HG03469 (cell line): ENCODE results near the gene LPO.

Experiments
- ATAC-seq: cut with Tn5 transposase; IDR thresholded peaks from one replicate; pipeline ENCODE4 v1.9.1; 2021; ENCODE audit warnings: mild to moderate bottlenecking, moderate library complexity, moderate number of reproducible peaks; ENCODE audit not compliant: unreplicated experiment

The LPO gene

GRCh38 chr17:58253082-58253481 is 14.7 kb downstream of the LPO start:
- ATAC-seq: no peak

- no peak for ATAC-seq
These were observed 16.4 kb downstream of the LPO start for GRCh38 chr17:58254803-58255202.

GRCh38 chr17:58262149-58262548 is 23.8 kb downstream of the LPO start:
- no peak for ATAC-seq

GRCh38 chr17:58263773-58264172 is 25.4 kb downstream of the LPO start:
- ATAC-seq: no peak

- ATAC-seq: no peak
These were observed 26.2 kb downstream of the LPO start for GRCh38 chr17:58264407-58265103.

GRCh38 chr17:58265271-58265670 is 26.9 kb downstream of the LPO start:
- ATAC-seq: no peak

GRCh38 chr17:58265902-58266875 is 27.8 kb downstream of the LPO start:
- no peak for ATAC-seq

GRCh38 chr17:58267347-58268324 is 29.3 kb downstream of the LPO start:
- no peak for ATAC-seq

GRCh38 chr17:58268326-58268725 is 29.9 kb downstream of the LPO start:
- no peak for ATAC-seq

- no peak for ATAC-seq
These were observed 30.6 kb downstream of the LPO start for GRCh38 chr17:58268774-58269556.

- no peak for ATAC-seq
These were observed 31.3 kb downstream of the LPO start for GRCh38 chr17:58269557-58270291.

- ATAC-seq: no peak
These were observed 32.3 kb downstream of the LPO start for GRCh38 chr17:58270476-58271215.

GRCh38 chr17:58271216-58271931 is 33.0 kb downstream of the LPO start:
- no peak for ATAC-seq

- ATAC-seq: no peak
These were observed 34.2 kb downstream of the LPO start for GRCh38 chr17:58272367-58273280.

- ATAC-seq: no peak
These were observed 35.2 kb downstream of the LPO start for GRCh38 chr17:58273453-58274104.

- no peak for ATAC-seq
These were observed 37.0 kb downstream of the LPO start for GRCh38 chr17:58275417-58275816.
